NOMO-1 (cell line): ENCODE measurements around the gene OR5M10.
"Not testable (repeated sequence)": the region's sequence is repeated elsewhere in the genome, so short reads cannot be mapped to it uniquely, and the experiment has no call there.

Source experiments
- DNase-seq, 2 experiments: peaks; one replicate each; lab custom pipeline; 2025; ENCODE audit not compliant: unreplicated experiment in 2 of 2; lab: John Stamatoyannopoulos, UW

OR5M10 gene

GRCh38 chr11:56577621-56578020, at the start of gene OR5M10:
TSS of gene OR5M10 (minus strand) at chr11:56577721. CDS start at chr11:56577721, 0 bp downstream.
- no peak for DNase-seq

- no peak for DNase-seq
These were observed 48.4 kb upstream of the OR5M10 start for GRCh38 chr11:56625946-56626345.

- no peak for DNase-seq
These were observed 47.2 kb upstream of the OR5M10 start for GRCh38 chr11:56624661-56625110.

- DNase-seq = no peak
These were observed 33.7 kb upstream of the OR5M10 start for GRCh38 chr11:56611174-56611573.

- DNase-seq = not testable (repeated sequence)
These were observed 14.7 kb upstream of the OR5M10 start for GRCh38 chr11:56592088-56592717.

GRCh38 chr11:56558574-56558973, 18.9 kb downstream of the OR5M10 start:
- no peak for DNase-seq

GRCh38 chr11:56554691-56555090, 22.8 kb downstream of the OR5M10 start:
- DNase-seq = not testable (repeated sequence)

- no peak for DNase-seq
These were observed 32.0 kb downstream of the OR5M10 start for GRCh38 chr11:56545531-56545930.

- DNase-seq = no peak
These were observed 33.8 kb downstream of the OR5M10 start for GRCh38 chr11:56543739-56544138.

- no peak for DNase-seq
These were observed 34.4 kb downstream of the OR5M10 start, which contains the start of gene OR5M11 for GRCh38 chr11:56543157-56543556. TSS of gene OR5M11 (minus strand) at chr11:56543257. CDS start at chr11:56543257, 0 bp downstream.

- DNase-seq = no peak
These were observed 44.3 kb downstream of the OR5M10 start for GRCh38 chr11:56533054-56533740.

GRCh38 chr11:56531856-56532255, 45.7 kb downstream of the OR5M10 start:
- DNase-seq = no peak
